ENCODE data around the gene SMIM30.

The SMIM30 gene

GRCh38 chr7:113078331-113078730, 40.0 kb downstream of the SMIM30 start:
- Histone ChIP-seq H3K4me1 (ENCODE audit: control insufficient read depth, insufficient read depth, low read length) (peaks cover 7% of the 10 kb centered on the region), H3K36me3 (ENCODE audit: control insufficient read depth, insufficient read depth, low read length) (no peaks in the 10 kb centered on the region), H3K9me3 (ENCODE audit: control insufficient read depth, insufficient read depth, low read length) (no peaks in the 10 kb centered on the region), H3K27me3 (ENCODE audit: control insufficient read depth, insufficient read depth, low read length) (peaks cover 97% of the 10 kb centered on the region), H3K4me3 (ENCODE audit: low read depth, low read length) (no peak overlapping the region), H3K9ac (ENCODE audit: low read depth, low read length) (no peak overlapping the region)

GRCh38 chr7:113076703-113077102, 41.7 kb downstream of the SMIM30 start:
- Histone ChIP-seq H3K4me1 (ENCODE audit: control insufficient read depth, insufficient read depth, low read length) (peaks cover 7% of the 10 kb centered on the region), H3K9me3 (ENCODE audit: control insufficient read depth, insufficient read depth, low read length) (no peaks in the 10 kb centered on the region), H3K4me3 (ENCODE audit: low read depth, low read length) (no peak overlapping the region), H3K27me3 (ENCODE audit: control insufficient read depth, insufficient read depth, low read length) (peaks cover 97% of the 10 kb centered on the region), H3K9ac (ENCODE audit: low read depth, low read length) (no peak overlapping the region), H3K36me3 (ENCODE audit: control insufficient read depth, insufficient read depth, low read length) (no peaks in the 10 kb centered on the region)

- Histone ChIP-seq H3K4me3 (ENCODE audit: low read depth, low read length) (no peak overlapping the region), H3K4me1 (ENCODE audit: control insufficient read depth, insufficient read depth, low read length) (peaks cover 5% of the 10 kb centered on the region), H3K9me3 (ENCODE audit: control insufficient read depth, insufficient read depth, low read length) (no peaks in the 10 kb centered on the region), H3K9ac (ENCODE audit: low read depth, low read length) (no peak overlapping the region), H3K27me3 (ENCODE audit: control insufficient read depth, insufficient read depth, low read length) (peaks cover 60% of the 10 kb centered on the region), H3K36me3 (ENCODE audit: control insufficient read depth, insufficient read depth, low read length) (no peaks in the 10 kb centered on the region)
Observed at GRCh38 chr7:113071465-113071864, 46.9 kb downstream of the SMIM30 start.

Measured in iPS-15b (cell line).